Neural progenitor cell (in vitro differentiated cells): Measurements from ENCODE around the gene RBKS.

Experiments used
- CTCF ChIP-seq: fragments of 200-600 bp; sonication (generic); IDR thresholded peaks from 2 replicates; pipeline ENCODE4 v1.5.1; 2017; ENCODE audit warnings: antibody characterized with exemption, mild to moderate bottlenecking
- EZH2 ChIP-seq: fragments of 200-600 bp; sonication (generic); IDR thresholded peaks from 2 replicates; pipeline ENCODE4 v1.6.1; 2017; ENCODE audit warnings: antibody characterized with exemption, mild to moderate bottlenecking, moderate library complexity
- EZH2phosphoT487 ChIP-seq: fragments of 200-600 bp; sonication (generic); IDR thresholded peaks from 2 replicates; pipeline ENCODE4 v1.6.1; 2017; ENCODE audit warnings: antibody characterized with exemption

GRCh38 chr2:27747827-27748352, 142.3 kb downstream of the RBKS start:
- TF ChIP-seq CTCF (no peak), EZH2 (no peak), EZH2phosphoT487 (no peak)
